ENCODE results near the gene DCDC2C. TPM values are rescaled to one million over a fixed set of nuclear protein-coding genes. Genes with fewer than 3 reads are reported as not detected.

The DCDC2C gene
- total RNA-seq, 1 experiment from 2014 or later: 0.43 TPM

- Histone ChIP-seq H3K27ac (ENCODE audit: low read depth, low read length, poor library complexity, severe bottlenecking) (no peak overlapping the region), H3K36me3 (ENCODE audit: insufficient read depth, low read length, poor library complexity, severe bottlenecking) (no peaks in the 10 kb centered on the region), H3K27me3 (replicated peaks; ENCODE audit: insufficient read depth, low read depth, low read length, poor library complexity) (no peaks in the 10 kb centered on the region), H3K4me1 (ENCODE audit: insufficient read depth, low read length, poor library complexity, severe bottlenecking) (no peaks in the 10 kb centered on the region), H3K4me3 (ENCODE audit: low read depth, low read length, poor library complexity, severe bottlenecking) (no peak overlapping the region), H3K9me3 (ENCODE audit: low read depth, low read length, poor library complexity, severe bottlenecking) (no peaks in the 10 kb centered on the region)
- TF ChIP-seq, protein P1, sequence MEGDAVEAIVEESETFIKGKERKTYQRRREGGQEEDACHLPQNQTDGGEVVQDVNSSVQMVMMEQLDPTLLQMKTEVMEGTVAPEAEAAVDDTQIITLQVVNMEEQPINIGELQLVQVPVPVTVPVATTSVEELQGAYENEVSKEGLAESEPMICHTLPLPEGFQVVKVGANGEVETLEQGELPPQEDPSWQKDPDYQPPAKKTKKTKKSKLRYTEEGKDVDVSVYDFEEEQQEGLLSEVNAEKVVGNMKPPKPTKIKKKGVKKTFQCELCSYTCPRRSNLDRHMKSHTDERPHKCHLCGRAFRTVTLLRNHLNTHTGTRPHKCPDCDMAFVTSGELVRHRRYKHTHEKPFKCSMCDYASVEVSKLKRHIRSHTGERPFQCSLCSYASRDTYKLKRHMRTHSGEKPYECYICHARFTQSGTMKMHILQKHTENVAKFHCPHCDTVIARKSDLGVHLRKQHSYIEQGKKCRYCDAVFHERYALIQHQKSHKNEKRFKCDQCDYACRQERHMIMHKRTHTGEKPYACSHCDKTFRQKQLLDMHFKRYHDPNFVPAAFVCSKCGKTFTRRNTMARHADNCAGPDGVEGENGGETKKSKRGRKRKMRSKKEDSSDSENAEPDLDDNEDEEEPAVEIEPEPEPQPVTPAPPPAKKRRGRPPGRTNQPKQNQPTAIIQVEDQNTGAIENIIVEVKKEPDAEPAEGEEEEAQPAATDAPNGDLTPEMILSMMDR (conservative IDR thresholded peaks at IDR 0.05; ENCODE audit: low read depth, low read length): no peak
- TF ChIP-seq EZH2 (IDR thresholded peaks at IDR 0.05; ENCODE audit: borderline replicate concordance, low read depth, low read length, poor library complexity, severe bottlenecking): no peak
- ChIA-PET CTCF (no interaction called here), POLR2A (ENCODE audit: low non-redundant PET) (no interaction called here)
- intact Hi-C loops (cut with micrococcal nuclease; ENCODE audit: unreplicated experiment): no loop called here
- DNase-seq (ENCODE audit: low spot score): no peak
- no TSS peak for BruUV-seq (replicated peaks)
Observed at GRCh38 chr2:3762771-3763447, 59.5 kb downstream of the DCDC2C start.

GRCh38 chr2:3766824-3767223, 63.4 kb downstream of the DCDC2C start:
- BruUV-seq (replicated peaks): no TSS peak
- Histone ChIP-seq H3K36me3 (ENCODE audit: insufficient read depth, low read length, poor library complexity, severe bottlenecking) (no peaks in the 10 kb centered on the region), H3K4me1 (ENCODE audit: insufficient read depth, low read length, poor library complexity, severe bottlenecking) (no peaks in the 10 kb centered on the region), H3K4me3 (ENCODE audit: low read depth, low read length, poor library complexity, severe bottlenecking) (no peak overlapping the region), H3K9me3 (ENCODE audit: low read depth, low read length, poor library complexity, severe bottlenecking) (no peaks in the 10 kb centered on the region), H3K27me3 (replicated peaks; ENCODE audit: insufficient read depth, low read depth, low read length, poor library complexity) (no peaks in the 10 kb centered on the region), H3K27ac (ENCODE audit: low read depth, low read length, poor library complexity, severe bottlenecking) (no peak overlapping the region)
- intact Hi-C loops (cut with micrococcal nuclease; ENCODE audit: unreplicated experiment): no loop called here
- no peak for DNase-seq (ENCODE audit: low spot score)
- no peak for TF ChIP-seq EZH2 (IDR thresholded peaks at IDR 0.05; ENCODE audit: borderline replicate concordance, low read depth, low read length, poor library complexity, severe bottlenecking)
- TF ChIP-seq, protein P1 (conservative IDR thresholded peaks at IDR 0.05; ENCODE audit: low read depth, low read length): no peak
- ChIA-PET CTCF (no interaction called here), POLR2A (ENCODE audit: low non-redundant PET) (no interaction called here)

- CTCF ChIA-PET: no interaction called here
- no peaks in the 10 kb centered on the region for H3K4me1 ChIP-seq (ENCODE audit: insufficient read depth, low read length, poor library complexity, severe bottlenecking)
- intact Hi-C loops (cut with micrococcal nuclease; ENCODE audit: unreplicated experiment): no loop called here
- H3K27me3 ChIP-seq (replicated peaks; ENCODE audit: insufficient read depth, low read depth, low read length, poor library complexity): no peaks in the 10 kb centered on the region
- no peak for DNase-seq (ENCODE audit: low spot score)
- no peak overlapping the region for H3K27ac ChIP-seq (ENCODE audit: low read depth, low read length, poor library complexity, severe bottlenecking)
- H3K4me3 ChIP-seq (ENCODE audit: low read depth, low read length, poor library complexity, severe bottlenecking): no peak overlapping the region
- no TSS peak for BruUV-seq (replicated peaks)
- POLR2A ChIA-PET (ENCODE audit: low non-redundant PET): no interaction called here
- H3K9me3 ChIP-seq (ENCODE audit: low read depth, low read length, poor library complexity, severe bottlenecking): no peaks in the 10 kb centered on the region
- no peak for TF ChIP-seq EZH2 (IDR thresholded peaks at IDR 0.05; ENCODE audit: borderline replicate concordance, low read depth, low read length, poor library complexity, severe bottlenecking)
- TF ChIP-seq, protein P1 (conservative IDR thresholded peaks at IDR 0.05; ENCODE audit: low read depth, low read length): no peak
- H3K36me3 ChIP-seq (ENCODE audit: insufficient read depth, low read length, poor library complexity, severe bottlenecking): no peaks in the 10 kb centered on the region
Observed at GRCh38 chr2:3768960-3769765, 65.8 kb downstream of the DCDC2C start.

Data from A673 (cell line).